Muscle layer of colon (tissue), 2 donors: ENCODE results near the gene ZCCHC8.

Experiments used
- H3K27ac ChIP-seq: one replicate; pipeline ENCODE4 v1.7.0; 2013; ENCODE audit warnings: low read depth, mild to moderate bottlenecking, low read length, moderate library complexity
- H3K27me3 ChIP-seq, 2 donors: one replicate each; pipeline ENCODE4 v1.7.0; 2013; ENCODE audit warnings: low read length in 2 of 2, mild to moderate bottlenecking in 2 of 2; ENCODE audit not compliant: insufficient read depth in 2 of 2, control insufficient read depth in 1 of 2
- H3K36me3 ChIP-seq: one replicate; pipeline ENCODE4 v1.7.0; 2013; ENCODE audit warnings: mild to moderate bottlenecking, low read length; ENCODE audit not compliant: insufficient read depth
- H3K4me1 ChIP-seq: one replicate; pipeline ENCODE4 v1.7.0; 2013; ENCODE audit warnings: mild to moderate bottlenecking, low read length; ENCODE audit not compliant: insufficient read depth
- H3K4me3 ChIP-seq, 2 donors: one replicate each; pipeline ENCODE4 v1.7.0; 2013; ENCODE audit warnings: low read length in 2 of 2, low read depth in 1 of 2, mild to moderate bottlenecking in 1 of 2, moderate library complexity in 1 of 2
- H3K9ac ChIP-seq: one replicate; pipeline ENCODE4 v1.7.0; 2013; ENCODE audit warnings: low read length
- H3K9me3 ChIP-seq: one replicate; pipeline ENCODE4 v1.7.0; 2013; ENCODE audit warnings: mild to moderate bottlenecking, low read length
- donor health status: abdominal sarcoma.
- donor health status: Adenocarcinoma of cecum.

Gene ZCCHC8

DNA sequence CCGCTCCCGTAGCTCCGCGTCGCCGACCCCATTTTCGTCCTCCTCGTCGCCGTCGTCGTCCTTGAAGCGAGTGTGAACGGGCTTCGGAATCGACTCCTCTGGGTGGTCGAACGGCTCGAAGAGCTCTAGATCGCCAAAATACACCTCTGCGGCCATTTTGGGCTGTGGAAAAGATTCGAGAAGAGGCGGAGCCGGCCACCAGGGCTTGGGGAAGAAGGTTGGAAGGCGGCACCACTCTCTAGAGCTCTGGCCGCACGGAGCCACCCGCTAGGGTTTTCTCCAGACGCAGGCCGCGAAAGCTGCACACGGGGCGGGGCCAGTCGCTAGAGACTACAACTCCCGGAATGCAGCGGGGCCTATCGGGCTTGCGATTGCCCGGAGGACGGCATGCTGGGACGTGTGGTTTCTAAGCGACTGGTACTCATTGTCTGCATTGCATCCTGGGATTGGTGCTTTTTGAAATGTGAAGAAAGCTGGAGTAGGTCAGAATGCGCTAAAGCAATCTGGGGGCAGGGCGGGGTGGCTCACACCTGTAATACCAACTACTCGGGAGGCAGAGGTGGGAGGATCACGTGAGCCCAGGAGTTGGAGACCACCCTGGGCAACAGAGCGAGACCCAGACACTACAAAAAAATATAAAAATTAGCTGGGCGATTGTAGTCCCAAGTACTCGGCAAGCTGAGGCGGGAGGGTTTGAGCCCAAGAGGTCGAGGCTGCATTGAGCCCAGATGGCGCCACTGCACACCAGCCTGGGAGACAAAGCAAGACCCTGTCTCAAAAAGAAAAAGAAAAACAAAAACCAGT is at the start of gene ZCCHC8:
Gene ZCCHC8 (minus strand): TSS at position 248 of the 804 bp plus-strand sequence. CDS start 92 bp downstream, at position 156.
- peak within 1 kb of the TSS; percentile 93 for H3K27ac ChIP-seq
- H3K9ac ChIP-seq, result peak within 1 kb of the TSS; percentile 86
- peak within 1 kb of the TSS; percentile 84 to 92 for H3K4me3 ChIP-seq
- H3K4me1 ChIP-seq, result peaks cover 25% of the 10 kb centered on the region
- no peaks in the 10 kb centered on the region for H3K9me3 ChIP-seq
- H3K36me3 ChIP-seq, result peaks cover 26% of the 10 kb centered on the region
- no peaks in the 10 kb centered on the region for H3K27me3 ChIP-seq

DNA sequence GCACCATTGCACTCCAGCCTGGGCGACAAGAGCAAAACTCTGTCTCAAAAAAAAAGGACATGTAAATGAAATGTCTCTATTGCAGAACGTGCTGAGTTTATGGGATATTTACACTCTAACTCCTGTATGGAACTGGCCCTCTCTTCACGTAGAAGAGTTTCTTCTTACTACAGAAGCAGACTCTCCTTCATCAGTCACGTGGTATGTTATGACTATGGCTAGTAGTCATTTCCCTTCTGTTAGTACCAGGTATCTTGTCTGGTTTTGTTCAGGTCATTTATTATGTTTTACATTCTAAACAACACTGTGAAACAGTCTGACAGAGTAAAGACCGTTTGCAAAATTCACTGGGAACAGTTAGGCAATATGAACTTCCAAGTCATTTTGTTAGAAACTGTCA is 46.6 kb upstream of the ZCCHC8 start:
- no peaks in the 10 kb centered on the region for H3K4me1 ChIP-seq
- no peak overlapping the region for H3K4me3 ChIP-seq
- no peak overlapping the region for H3K27ac ChIP-seq
- H3K27me3 ChIP-seq, result no peaks in the 10 kb centered on the region
- no peaks in the 10 kb centered on the region for H3K9me3 ChIP-seq
- no peaks in the 10 kb centered on the region for H3K36me3 ChIP-seq
- no peak overlapping the region for H3K9ac ChIP-seq

DNA sequence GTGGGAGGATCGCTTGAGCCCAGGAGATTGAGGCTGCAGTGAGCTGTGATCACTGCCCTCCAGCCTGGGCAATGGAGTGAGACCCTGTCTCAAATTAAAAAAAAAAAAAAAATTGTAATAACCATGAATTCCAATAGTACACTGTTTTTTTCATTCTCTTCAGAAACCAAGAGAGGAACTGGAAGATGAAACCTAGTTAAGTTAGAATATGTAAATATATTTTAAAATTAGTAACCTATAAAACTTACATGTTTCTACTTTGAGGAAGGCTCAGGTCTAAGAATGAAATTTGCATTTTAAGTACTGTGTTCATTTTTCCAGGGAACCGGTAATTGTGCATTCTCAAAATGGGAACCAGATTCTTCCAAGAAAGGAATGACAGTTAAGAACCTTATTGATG is 45.1 kb upstream of the ZCCHC8 start:
- no peaks in the 10 kb centered on the region for H3K36me3 ChIP-seq
- H3K9me3 ChIP-seq, result no peaks in the 10 kb centered on the region
- no peak overlapping the region for H3K4me3 ChIP-seq
- H3K9ac ChIP-seq, result no peak overlapping the region
- H3K27ac ChIP-seq, result no peak overlapping the region
- no peaks in the 10 kb centered on the region for H3K4me1 ChIP-seq
- no peaks in the 10 kb centered on the region for H3K27me3 ChIP-seq

- Histone ChIP-seq H3K27ac (no peak overlapping the region), H3K9ac (no peak overlapping the region), H3K27me3 (no peaks in the 10 kb centered on the region), H3K9me3 (no peaks in the 10 kb centered on the region), H3K36me3 (no peaks in the 10 kb centered on the region), H3K4me3 (no peak overlapping the region), H3K4me1 (no peaks in the 10 kb centered on the region)
Observed at GRCh38 chr12:122544537-122544936, 43.8 kb upstream of the ZCCHC8 start.

DNA sequence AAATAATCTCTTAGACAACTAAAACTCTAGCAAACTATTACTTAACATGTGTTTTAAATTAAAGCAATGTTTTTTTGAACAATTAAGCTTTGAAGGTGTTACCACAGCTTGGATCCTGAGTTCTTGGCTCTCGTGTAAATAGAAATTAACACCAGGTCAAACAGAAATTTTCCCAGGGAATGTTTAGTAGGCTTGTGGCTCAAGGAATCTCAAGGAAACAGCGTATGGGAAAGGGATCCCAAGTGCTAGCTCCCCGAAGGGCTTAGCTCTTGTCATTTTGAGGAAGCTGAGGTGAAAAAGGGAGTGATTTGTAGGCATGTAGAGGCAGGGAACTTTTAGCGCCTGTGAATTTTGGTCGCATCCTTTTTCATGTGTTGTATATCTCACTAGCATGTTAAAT is 37.8 kb upstream of the ZCCHC8 start:
- Histone ChIP-seq H3K36me3 (no peaks in the 10 kb centered on the region), H3K9me3 (no peaks in the 10 kb centered on the region), H3K27me3 (no peaks in the 10 kb centered on the region), H3K4me1 (no peaks in the 10 kb centered on the region), H3K27ac (no peak overlapping the region), H3K9ac (no peak overlapping the region), H3K4me3 (no peak overlapping the region)

DNA sequence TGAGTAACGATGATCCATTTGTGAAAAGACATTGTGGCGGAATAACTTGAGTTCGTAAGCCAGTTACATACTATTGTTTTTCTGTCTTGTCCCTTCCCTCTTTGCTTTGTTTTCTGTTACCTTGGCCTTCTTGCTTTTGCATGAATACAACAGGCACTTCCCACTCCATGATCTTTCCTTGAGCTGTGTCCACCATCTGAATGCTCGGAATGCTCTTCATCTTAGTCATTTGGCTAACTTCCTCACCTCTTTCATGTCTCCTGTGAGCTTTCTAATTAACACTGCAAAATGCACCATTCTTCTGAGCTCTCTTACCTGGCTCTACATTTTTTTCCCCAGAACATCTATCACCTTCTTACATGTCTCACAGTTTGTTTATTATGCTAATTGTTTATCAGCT is 36.3 kb upstream of the ZCCHC8 start:
- Histone ChIP-seq H3K36me3 (no peaks in the 10 kb centered on the region), H3K4me1 (no peaks in the 10 kb centered on the region), H3K9me3 (no peaks in the 10 kb centered on the region), H3K9ac (no peak overlapping the region), H3K27me3 (no peaks in the 10 kb centered on the region), H3K4me3 (no peak overlapping the region), H3K27ac (no peak overlapping the region)

GRCh38 chr12:122533856-122534255 is 33.1 kb upstream of the ZCCHC8 start:
- H3K4me3 ChIP-seq, result no peak overlapping the region
- H3K9ac ChIP-seq, result no peak overlapping the region
- H3K27me3 ChIP-seq, result no peaks in the 10 kb centered on the region
- H3K9me3 ChIP-seq, result no peaks in the 10 kb centered on the region
- no peak overlapping the region for H3K27ac ChIP-seq
- H3K4me1 ChIP-seq, result no peaks in the 10 kb centered on the region
- H3K36me3 ChIP-seq, result no peaks in the 10 kb centered on the region

DNA sequence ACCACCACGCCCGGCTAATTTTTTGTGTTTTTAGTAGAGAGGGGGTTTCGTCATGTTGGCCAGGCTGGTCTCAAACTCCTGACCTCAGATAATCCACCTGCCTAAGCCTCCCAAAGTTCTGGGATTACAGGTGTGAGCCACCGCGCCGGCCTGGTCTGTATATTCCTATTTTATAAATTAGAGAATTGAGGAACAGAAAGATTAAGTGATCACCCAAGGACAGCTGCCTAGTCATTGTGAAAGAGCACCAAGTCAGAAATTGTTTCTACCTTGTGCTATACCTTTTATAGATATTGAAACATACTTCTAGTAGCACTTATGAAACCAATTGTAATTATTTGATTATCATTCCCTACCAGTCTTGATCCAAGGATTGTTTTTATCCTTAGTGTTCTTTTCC is 28.3 kb upstream of the ZCCHC8 start:
- Histone ChIP-seq H3K9ac (no peak overlapping the region), H3K4me1 (peaks cover 19% of the 10 kb centered on the region), H3K27me3 (no peaks in the 10 kb centered on the region), H3K27ac (no peak overlapping the region), H3K9me3 (no peaks in the 10 kb centered on the region), H3K36me3 (peaks cover 4% of the 10 kb centered on the region), H3K4me3 (no peak overlapping the region)

- Histone ChIP-seq H3K27ac (no peak overlapping the region), H3K9ac (no peak overlapping the region), H3K4me3 (no peak overlapping the region), H3K4me1 (peaks cover 23% of the 10 kb centered on the region), H3K27me3 (no peaks in the 10 kb centered on the region), H3K36me3 (peaks cover 4% of the 10 kb centered on the region), H3K9me3 (no peaks in the 10 kb centered on the region)
Observed at GRCh38 chr12:122528582-122528981, 27.9 kb upstream of the ZCCHC8 start.

DNA sequence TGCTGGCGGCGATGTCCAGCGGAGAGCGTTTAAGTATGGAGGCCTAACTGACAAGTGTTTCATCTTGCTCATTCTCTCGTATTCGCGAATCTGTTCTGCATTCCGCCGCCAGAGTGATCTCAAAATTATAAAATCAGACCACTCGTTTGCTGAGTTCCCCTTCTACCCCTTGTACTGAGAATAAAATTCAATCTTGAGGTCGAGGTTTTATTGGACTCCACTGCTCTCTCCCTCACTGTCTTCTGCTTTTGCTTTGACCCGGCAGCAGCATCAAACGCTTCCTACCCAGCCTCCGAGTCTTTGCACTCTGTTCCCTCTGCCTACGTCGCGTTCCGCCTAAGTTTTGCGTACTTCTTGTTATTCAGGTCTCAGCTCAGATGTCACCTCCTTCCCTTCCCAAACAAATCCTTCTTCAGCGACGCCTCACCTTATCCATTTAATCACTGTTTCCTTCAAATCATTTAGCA is 26.8 kb upstream of the ZCCHC8 start:
- Histone ChIP-seq H3K4me1 (peaks cover 32% of the 10 kb centered on the region), H3K9me3 (no peaks in the 10 kb centered on the region), H3K27ac (no peak overlapping the region), H3K4me3 (peak overlapping the region; percentile 48 to 99), H3K36me3 (peaks cover 4% of the 10 kb centered on the region), H3K9ac (no peak overlapping the region), H3K27me3 (no peaks in the 10 kb centered on the region)

DNA sequence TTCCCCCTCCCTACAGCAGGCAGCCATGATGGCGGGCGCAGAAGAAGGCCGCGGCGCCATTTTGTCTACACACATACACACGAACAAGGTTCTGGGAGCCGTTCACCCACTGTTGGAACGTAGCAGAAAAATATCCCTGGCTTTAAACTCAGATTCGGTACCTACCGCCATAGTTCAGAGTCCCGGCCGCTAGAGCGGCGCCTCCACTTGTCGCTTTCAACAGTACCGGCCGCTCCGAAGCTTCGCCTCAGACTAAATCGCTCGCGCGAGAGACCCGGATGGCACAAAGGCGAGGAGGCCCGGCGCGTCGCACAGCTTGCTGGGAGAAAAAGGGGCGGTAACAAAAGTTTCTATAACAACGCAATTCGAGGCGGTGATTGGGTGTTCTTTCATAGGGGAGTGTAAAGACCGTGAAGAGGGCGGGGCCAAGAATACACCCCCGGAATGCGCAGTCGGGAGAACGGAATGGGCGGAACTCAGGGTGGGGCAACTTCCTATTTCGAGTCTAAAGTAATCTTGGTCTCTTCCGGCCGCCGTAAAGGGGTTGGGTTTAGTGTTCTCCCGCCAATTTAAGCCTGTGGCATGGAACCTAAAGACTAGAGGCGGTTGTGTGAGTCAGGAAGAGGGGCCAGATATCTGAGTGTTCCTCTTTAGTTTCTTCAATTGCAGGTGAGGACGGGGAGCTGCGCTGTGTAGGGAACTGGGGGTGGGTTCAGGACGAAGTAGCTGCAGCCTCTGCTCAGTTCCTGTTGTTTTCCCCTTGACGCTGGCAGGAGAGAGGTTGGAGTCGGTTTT is 26.1 kb upstream of the ZCCHC8 start, which contains the start of the genes KNTC1 and RSRC2:
Gene KNTC1 (plus strand): TSS at position 567 of the 795 bp plus-strand sequence. CDS start 2,815 bp downstream, outside the sequence.
Gene RSRC2 (minus strand): TSS at position 254 of the 795 bp plus-strand sequence. CDS start 83 bp downstream, at position 171.
- Histone ChIP-seq H3K4me3 (peak within 1 kb of the TSS; percentile 94 to 99), H3K9ac (peak within 1 kb of the TSS; percentile 100), H3K4me1 (peaks cover 38% of the 10 kb centered on the region), H3K27me3 (no peaks in the 10 kb centered on the region), H3K27ac (peak within 1 kb of the TSS; percentile 100), H3K9me3 (no peaks in the 10 kb centered on the region), H3K36me3 (peaks cover 9% of the 10 kb centered on the region)
